ENCODE results near the gene MAP3K20.

The MAP3K20 gene

GRCh38 chr2:173086518-173087213 is 11.0 kb downstream of the MAP3K20 start:
- DNase-seq (ENCODE audit: low read depth in 2 of 2): peak in 1 of 2 donors; percentile 46
- no peak overlapping the region for H3K4me3 ChIP-seq (replicated peaks in 1 of 2; ENCODE audit: low read depth in 2 of 2, low read length in 2 of 2)

GRCh38 chr2:173087214-173087581 is 11.6 kb downstream of the MAP3K20 start:
- DNase-seq (ENCODE audit: low read depth in 2 of 2): peak; percentile 34 to 40
- H3K4me3 ChIP-seq (replicated peaks in 1 of 2; ENCODE audit: low read depth in 2 of 2, low read length in 2 of 2): no peak overlapping the region
- TF ChIP-seq CTCF (IDR thresholded peaks at IDR 0.05; ENCODE audit: low read depth, low read length): no peak

More at GRCh38 chr2:173086518-173087213, 11.0 kb downstream of the MAP3K20 start:
- no peak for TF ChIP-seq CTCF (IDR thresholded peaks at IDR 0.05; ENCODE audit: low read depth, low read length)

GRCh38 chr2:173087793-173088496 is 12.3 kb downstream of the MAP3K20 start:
- no peak for DNase-seq (ENCODE audit: low read depth in 2 of 2)
- no peak for TF ChIP-seq CTCF (IDR thresholded peaks at IDR 0.05; ENCODE audit: low read depth, low read length)
- no peak overlapping the region for H3K4me3 ChIP-seq (replicated peaks in 1 of 2; ENCODE audit: low read depth in 2 of 2, low read length in 2 of 2)

GRCh38 chr2:173090276-173090877 is 14.7 kb downstream of the MAP3K20 start:
- peak overlapping the region in 1 of 2 donors; percentile 12 for H3K4me3 ChIP-seq (replicated peaks in 1 of 2; ENCODE audit: low read depth in 2 of 2, low read length in 2 of 2)
- TF ChIP-seq CTCF (IDR thresholded peaks at IDR 0.05; ENCODE audit: low read depth, low read length): no peak

GRCh38 chr2:173090973-173091660 is 15.5 kb downstream of the MAP3K20 start:
- DNase-seq (ENCODE audit: low read depth in 2 of 2): peak in 1 of 2 donors; percentile 34
- TF ChIP-seq CTCF (IDR thresholded peaks at IDR 0.05; ENCODE audit: low read depth, low read length): peak; percentile 62
- H3K4me3 ChIP-seq (replicated peaks in 1 of 2; ENCODE audit: low read depth in 2 of 2, low read length in 2 of 2): no peak overlapping the region

More at GRCh38 chr2:173090276-173090877, 14.7 kb downstream of the MAP3K20 start:
- DNase-seq (ENCODE audit: low read depth in 2 of 2): peak; percentile 56 to 79

- no peak for TF ChIP-seq CTCF (IDR thresholded peaks at IDR 0.05; ENCODE audit: low read depth, low read length)
- no peak overlapping the region for H3K4me3 ChIP-seq (replicated peaks in 1 of 2; ENCODE audit: low read depth in 2 of 2, low read length in 2 of 2)
- DNase-seq (ENCODE audit: low read depth in 2 of 2): no peak
Measured at GRCh38 chr2:173091910-173092309, 16.3 kb downstream of the MAP3K20 start.

Measured in cardiac fibroblast (primary cell).